ENCODE measurements around the gene MCRIP1.
A peak's percentile ranks its signal among the peaks of the same experiment; 100 is the strongest.

GRCh38 chr17:81843713-81844326, 10.7 kb upstream of the MCRIP1 start:
- 0 out of 2 replicates have a peak, but pooled peaks have one; percentile 6 for TF ChIP-seq GABPA (IDR thresholded peaks at IDR 0.05; ENCODE audit: low read depth)
- no peak for TF ChIP-seq CTCF (IDR thresholded peaks at IDR 0.05; ENCODE audit: insufficient read depth, low read length)
- peak; percentile 33; the same call in 1 of the 2 replicates for TF ChIP-seq POLR2AphosphoS5 (IDR thresholded peaks at IDR 0.05; ENCODE audit: low read depth)
- no peak for TF ChIP-seq REST (IDR thresholded peaks at IDR 0.05; ENCODE audit: insufficient replicate concordance, low read depth)
